HG02759 (cell line): ENCODE measurements around the gene RSPO3.
"Not testable (repeated sequence)": the region's sequence is repeated elsewhere in the genome, so short reads cannot be mapped to it uniquely, and the experiment has no call there.

Source experiments
- ATAC-seq: cut with Tn5 transposase; IDR thresholded peaks from one replicate; pipeline ENCODE4 v1.9.1; 2021; ENCODE audit warnings: mild to moderate bottlenecking, moderate library complexity; ENCODE audit not compliant: unreplicated experiment

Gene RSPO3, protein sequence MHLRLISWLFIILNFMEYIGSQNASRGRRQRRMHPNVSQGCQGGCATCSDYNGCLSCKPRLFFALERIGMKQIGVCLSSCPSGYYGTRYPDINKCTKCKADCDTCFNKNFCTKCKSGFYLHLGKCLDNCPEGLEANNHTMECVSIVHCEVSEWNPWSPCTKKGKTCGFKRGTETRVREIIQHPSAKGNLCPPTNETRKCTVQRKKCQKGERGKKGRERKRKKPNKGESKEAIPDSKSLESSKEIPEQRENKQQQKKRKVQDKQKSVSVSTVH

DNA sequence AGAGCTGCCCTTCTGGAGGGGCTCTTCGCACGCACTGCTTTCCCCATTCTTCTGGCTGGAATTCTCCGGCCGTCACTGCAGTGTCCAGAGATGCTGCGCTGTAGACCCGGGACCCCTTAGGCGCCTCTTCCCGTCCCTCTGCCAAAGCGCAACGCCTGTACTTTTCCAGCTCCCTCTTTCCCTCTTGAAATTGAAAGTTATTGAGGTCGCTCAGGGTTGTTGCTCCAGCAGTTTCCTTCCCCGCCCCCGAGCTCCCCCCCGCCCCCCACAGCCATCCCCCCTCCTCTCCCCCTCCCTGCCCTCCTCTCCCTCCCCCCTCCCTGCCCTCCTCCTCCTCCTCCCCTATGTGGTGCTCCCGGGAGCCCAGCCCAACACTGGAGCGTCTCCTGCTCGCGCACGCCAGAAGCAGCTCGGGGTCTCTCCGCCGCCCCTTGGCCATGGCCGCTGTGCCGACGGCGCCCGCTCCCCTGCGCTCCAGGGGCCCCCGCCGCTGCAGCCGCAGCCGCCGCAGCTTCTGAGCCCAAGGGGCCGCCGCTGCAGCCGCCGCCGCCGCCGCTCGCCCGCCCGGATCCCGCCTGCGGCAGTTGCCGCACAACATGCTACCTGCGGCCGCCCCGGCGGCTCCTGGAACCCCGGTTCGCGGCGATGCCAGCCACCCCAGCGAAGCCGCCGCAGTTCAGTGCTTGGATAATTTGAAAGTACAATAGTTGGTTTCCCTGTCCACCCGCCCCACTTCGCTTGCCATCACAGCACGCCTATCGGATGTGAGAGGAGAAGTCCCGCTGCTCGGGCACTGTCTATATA, at the start of gene RSPO3:
Gene RSPO3 (plus strand): TSS at position 374 of the 804 bp plus-strand sequence. CDS start 522 bp downstream, outside the sequence.
- no peak for ATAC-seq

DNA sequence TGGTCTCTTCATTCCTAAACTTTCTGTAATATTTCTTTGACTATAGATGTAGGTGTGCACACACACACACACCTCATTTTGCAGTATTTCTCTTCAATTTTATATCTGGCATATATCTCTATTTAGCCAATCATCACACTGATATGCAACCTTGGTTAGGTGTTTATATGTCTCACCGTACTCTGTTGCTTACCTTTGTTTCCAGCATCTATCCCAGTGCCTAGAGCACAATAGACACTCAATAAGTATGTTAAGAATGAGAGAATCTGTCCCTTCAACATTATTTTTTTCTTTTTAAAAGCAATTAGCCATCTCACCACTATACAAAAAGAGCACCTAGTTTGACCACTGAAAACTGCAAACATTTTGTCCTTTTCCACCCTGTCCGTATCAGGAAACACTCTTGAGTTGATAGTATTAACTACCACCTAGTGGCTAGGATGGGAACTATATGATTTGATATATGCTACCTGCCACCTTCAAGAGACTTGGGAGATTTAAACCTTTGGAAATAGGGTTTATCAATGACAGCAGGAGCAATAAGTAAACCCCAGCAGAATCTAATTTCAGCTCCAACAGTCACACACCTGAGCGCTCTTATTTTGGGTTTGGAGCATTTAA, 48.7 kb upstream of the RSPO3 start:
- peak; percentile 47 for ATAC-seq

DNA sequence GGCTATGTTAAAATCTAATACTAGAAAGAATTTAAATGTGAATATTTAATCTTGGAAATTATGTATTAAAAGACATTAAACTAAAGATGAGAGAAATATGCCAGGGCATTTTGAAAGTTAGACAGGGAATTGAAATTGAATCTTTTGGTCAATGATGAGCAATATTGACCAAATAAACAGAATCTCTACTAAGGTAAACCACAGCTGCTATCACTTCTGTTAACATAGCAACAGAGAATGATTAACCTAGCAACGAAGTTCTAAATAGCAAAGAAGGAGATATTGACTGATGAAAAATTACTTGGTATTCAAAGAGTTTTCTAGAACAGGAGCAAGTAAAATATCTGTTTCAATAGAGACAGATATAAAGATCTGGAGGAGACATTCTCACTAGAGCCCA, 45.2 kb upstream of the RSPO3 start:
- peak; percentile 79 for ATAC-seq

DNA sequence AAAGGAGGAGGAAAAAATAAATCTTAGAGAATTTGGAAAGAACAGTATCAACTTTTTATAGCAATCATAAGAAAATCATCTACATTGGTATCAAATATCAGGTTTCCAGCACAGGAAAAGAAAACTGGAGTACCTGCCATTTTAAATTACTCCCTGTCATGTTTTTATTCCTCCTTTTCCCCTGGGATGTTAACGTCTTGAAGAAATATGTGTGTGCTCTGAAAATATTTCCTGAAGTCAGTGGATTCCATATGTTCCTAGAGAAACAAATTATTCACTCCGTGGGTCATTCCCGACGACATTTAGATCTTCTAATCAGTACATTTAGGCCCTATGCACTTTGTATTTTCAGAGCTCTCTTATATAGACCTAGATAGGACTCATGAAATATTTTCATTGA, 42.0 kb upstream of the RSPO3 start:
- no peak for ATAC-seq

DNA sequence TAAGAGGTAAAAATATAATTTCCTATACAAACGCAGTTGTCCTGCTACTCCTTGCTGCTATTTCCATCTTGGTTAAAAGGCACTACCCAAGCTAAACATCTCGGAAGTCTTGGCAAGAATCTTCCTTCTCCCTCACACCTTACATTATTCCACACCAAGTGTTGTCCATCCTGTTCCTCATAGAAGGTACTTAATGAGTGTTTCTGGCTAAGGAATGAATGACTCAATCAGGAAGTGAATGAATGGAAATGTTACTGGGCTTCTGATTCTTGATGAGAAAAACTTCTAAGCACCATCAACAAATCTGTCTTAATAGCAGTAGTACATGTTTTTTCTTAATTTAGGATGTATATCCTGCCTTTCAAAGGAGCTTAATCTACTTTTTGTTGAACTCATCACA, 40.6 kb upstream of the RSPO3 start:
- no peak for ATAC-seq

DNA sequence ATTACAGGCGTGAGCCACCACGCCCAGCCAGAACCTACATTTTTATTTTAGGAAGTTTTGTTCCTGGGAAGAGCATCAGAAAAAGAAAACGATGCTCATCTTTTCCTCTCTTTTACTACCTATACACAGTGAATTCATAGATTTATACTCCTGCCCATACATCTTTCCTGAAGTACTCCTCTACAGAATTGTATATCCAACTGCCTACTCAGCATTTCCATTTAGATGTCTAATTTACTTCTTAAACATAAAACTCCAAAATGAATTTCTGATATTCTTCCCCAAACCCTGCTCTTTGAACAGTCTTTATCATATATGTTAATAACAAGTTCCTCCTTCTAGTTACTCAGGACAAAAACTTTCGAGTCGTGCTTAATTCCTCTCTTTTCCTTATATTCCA, 39.8 kb upstream of the RSPO3 start:
- no peak for ATAC-seq

DNA sequence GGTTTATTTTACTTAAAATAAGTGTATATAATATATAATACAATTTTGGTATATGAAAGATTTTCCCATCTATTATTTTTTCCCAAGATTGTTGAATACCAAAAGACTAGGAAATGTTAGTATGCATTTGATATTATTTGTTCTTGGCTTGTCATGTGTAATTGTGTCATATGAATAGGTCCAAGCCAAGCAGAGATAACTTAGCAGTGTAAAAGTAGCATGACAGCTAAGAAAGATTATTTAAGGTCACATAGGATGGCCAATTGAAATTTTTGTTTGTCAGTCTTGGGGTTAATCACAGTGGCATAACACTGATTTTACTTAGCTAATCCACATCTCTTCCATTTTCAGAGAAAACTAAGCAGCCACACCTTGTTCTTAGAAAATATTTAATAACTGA, 38.8 kb upstream of the RSPO3 start:
- no peak for ATAC-seq

DNA sequence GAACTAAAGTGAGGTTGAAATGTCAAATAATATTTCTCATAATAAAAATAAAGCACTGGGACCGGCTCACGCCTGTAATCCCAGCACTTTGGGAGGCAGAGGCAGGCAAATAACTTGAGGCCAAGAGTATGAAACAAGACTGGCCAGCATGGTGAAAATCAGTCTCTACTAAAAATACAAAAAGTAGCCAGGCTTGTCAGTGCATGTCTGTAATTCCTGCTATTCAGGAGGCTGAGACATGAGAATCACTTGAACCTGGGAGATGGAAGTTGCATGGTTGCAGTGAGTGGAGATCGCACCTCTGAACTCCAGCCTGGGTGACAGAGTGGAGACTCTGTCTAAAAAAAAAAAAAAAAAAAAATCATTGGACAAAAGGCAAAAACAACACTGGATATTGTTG, 38.4 kb upstream of the RSPO3 start:
- no peak for ATAC-seq

DNA sequence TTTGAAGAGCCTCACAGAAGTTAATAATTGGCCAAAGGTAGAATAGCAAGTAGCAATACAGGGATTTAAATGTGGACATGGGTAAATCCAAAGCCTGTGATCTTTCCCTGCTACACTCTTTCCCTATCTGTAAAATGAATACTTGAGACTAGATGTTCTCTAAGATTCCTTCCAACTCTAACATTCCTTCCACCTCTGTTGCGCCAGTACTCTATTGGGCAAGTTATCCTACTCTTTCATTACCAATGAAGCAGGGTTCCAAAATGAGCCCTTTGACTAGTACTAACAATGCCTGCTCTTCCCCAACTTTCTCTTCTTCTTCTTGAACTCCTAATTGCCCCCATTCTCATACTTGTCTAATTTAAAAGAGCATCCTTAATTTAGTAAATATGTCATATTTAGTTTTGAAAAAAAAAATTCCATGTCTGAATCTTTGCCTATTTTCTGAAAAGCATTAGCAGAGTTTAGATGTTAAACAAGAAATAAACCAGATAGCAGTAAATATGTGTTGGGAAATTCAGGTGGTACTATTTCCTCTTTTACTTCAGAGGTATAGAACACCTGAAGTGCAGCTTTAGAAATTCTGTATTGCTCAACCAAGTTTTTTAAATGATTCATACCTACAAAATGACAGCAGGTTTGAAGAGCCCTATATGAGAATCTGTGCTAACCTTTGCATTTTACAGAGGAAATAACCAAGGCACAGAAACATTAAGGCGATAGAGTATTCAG, 35.1 kb upstream of the RSPO3 start:
- no peak for ATAC-seq

DNA sequence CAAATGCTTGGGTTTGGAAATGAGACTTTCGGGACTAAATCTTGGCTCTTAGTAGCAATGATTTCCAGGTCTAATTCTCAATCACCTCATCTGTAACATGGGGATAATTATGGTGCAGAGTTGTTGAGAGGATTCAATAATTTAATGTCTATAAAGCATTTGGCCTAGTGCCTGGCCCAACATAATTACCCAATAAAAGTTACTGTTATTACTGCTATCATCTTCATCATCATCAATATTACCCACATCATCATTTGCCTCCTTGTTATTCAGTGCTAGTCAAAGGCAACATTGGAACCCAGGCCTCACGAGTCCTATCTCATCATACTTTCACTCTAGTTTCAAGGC, 34.5 kb upstream of the RSPO3 start:
- no peak for ATAC-seq

DNA sequence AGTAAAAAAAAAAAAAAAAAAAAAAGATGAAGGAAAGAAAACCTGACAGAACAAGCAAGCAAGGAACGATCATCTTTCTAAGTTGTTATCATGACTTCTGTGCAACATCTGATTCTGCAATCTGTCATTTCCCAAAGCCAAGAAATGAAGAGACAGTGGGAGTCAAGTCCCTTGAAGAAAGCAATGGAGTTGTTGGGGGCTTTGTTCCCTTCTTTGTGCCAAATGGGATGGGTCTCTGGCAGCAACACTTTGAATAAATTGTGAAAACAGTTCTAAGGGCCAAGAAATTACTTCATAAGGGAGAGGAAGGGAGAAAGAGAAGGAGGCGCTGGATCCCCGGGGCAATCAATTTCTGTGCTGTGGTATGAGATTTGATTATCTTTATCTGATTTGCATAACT, 33.3 kb upstream of the RSPO3 start:
- ATAC-seq: no peak

DNA sequence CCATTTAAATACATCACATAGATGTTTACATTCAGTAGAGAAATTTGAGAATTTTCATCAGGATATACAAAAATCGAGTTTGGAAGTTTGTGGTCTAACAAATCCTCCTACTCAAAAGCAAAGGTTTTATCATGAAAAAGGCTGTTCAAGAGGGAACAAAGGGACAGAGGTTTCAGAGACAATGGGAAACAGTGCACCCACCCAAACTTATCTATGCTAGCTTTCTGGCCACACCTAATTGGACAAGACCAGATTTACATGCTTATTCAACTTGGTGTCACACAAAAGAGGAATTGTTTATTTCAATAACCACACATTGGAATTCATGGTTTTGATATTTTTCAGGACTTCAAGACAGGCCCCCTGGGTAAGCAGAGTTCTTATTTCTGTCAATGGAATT, 28.4 kb upstream of the RSPO3 start:
- ATAC-seq: no peak

DNA sequence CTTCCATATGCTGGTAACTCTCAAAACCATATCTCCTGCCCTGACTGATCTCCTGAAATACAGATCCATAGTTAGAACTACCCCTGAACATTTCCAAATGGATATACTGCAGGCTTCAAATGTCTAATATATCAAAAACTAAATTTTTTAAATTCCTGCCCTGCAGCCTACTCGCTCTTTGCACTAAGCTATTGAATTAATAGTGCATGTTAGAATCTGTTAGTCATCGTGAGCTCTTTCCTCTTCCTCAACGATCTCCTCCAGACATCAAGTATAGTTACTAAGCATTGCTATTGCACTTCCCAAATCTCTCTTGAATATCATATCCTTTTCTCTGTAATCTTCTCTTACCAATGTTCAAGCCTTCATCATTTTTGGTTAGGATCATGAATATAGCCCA, 26.0 kb upstream of the RSPO3 start:
- ATAC-seq: no peak

DNA sequence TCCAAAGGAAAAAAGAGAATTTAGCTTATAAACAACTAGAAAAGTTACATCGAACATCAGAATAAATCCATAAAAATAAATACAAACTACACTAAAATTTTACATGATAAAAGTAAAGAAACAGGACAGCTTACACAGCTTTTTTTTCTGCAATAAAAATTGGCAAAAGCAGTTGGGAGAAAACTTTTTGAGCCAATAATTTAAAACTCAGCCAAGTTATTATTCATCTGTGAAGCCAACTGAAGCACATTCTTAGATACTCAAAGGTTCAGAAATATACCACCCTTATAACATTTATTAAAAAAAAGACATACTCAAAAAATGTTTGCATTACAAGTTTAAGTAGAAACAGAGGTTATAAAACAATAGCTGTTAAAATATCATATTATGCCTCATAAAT, 23.7 kb upstream of the RSPO3 start:
- ATAC-seq: no peak

DNA sequence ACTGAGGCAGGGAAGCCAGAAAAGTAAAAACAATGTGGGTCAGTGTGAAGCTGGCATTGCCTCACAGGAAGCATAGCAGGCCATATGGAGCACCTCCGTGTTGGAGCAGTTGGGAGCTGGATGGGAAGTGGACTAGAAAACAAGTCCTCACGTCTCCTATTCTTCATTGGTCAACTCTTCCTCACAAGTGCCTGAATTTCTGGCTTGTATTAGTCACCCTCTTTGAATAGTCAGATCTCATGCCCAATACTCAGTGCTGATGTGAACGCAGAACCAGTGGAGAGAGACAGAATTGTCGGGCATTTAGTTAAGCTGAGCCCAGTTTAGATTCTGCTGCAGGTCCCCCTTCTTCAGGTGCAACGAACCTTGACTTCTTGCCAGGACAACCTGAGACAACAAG, 22.3 kb upstream of the RSPO3 start:
- no peak for ATAC-seq

DNA sequence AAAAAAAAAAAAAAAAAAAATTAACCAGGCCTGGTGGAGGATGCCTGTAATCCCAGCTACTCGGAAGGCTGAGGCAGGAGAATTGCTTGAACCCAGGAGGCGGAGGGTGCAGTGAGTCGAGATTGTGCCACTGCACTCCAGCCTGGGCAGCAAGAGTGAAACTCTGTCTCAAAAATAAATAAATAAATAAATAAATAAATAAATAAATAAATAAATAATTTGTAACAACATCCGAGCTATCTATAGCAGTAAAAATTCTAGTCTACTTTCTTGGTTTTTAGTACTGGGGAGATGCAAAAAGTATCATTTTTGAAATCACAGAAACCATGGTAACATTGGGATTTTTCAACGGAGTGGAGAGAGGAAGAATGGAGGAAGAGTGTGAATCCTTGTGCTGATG, 21.0 kb upstream of the RSPO3 start:
- not testable (repeated sequence) for ATAC-seq

DNA sequence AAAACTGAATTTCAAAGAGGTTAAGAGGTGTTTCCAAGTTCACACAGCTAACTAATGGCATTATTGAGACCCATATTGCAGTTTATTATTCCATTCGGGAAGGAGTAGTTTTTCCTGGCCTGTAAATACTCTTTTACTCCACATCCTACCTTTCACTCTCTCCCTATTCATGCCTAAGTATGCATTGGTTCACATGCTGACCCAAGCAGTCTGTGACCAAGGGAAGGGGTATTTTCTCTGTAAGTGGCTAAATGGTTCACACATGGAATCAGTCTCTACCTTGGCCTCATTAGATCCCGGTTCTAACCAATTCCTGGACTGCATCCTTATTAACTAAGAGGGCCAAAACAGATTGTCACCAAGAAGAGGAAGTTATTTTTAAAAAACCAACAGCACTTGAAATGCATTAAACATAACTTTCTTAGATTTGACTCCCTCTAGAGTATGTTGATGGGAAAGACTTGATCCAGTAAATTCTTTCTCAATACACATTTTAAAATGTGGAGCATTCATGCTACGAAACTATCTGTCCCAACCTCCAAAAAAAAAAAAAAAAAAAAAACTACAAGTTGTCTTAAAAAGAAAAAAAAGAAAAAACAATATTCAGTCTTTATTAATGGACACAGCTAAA, 17.8 kb upstream of the RSPO3 start:
- no peak for ATAC-seq

DNA sequence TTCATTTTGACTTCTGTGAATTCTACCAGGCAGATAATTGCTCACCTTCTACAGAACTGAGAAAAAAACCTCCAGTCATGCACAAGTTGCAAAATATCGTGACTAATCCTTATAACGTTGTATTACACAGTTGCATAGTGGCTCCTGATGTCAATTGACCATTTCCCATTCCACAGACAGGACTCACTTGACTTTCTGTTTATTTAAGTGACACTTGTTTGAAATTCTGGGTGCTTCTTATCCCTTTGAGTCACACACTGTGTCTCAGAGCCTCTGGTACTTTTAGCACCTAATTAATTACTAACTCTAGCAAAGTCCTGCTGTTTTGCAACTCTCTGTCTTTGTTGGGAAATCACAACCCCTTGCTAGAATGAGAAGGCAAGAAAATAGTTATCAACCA, 16.2 kb upstream of the RSPO3 start:
- ATAC-seq: no peak

DNA sequence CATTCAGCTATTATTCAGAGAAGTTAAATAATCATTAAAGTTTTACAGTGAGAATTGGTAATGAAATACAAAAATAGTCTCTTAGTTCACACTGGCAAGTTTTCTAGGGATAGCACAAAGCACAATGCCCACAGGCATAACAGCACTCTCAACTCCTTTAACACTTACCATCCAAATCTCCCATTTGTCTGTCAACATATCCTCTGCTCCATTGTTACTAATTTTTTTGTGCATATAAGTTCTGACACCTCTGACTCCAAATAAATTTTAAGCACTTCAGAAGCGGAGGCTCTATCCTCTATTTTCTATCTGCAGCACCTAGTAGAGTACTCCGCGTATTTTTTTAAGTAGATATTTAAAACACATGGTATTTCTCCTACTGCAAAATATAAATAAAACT, 15.6 kb upstream of the RSPO3 start:
- no peak for ATAC-seq

DNA sequence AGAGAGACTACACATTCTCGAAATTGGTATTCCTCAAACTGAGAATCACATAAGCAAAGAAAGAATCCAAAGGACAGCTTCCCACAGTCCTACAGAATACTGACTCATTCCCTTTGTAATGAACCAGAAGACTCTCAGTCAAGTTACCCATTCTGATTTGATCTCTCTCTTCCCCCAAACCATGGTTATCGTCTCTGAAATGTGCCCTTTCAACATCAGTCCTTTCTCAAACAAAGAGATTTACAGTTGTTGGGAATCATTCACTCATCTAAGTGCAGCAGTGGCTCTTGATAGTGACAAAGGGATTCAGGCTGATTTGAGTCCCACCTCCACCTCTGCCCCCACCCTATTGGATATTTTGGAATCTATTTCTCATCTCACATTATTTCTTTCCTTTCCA, 15.0 kb upstream of the RSPO3 start:
- no peak for ATAC-seq

DNA sequence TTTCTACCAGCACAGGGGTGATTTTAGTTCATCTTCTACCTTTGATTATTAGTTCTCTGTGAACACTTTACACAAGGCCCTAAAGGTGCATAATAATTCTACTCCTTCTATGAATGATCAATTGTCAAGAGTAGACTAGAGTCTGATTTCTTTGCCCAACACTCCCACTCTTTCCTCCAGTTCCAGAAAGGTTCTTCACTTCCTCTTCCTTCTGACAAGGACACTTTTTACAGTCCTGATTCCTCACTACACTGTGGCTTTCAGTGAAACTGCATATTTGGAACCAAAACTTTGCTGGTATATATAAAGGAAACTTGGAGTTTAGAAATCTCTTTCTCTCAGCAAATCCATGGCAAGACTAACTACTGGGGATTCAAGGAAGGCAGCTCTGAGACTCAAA, 10.6 kb upstream of the RSPO3 start:
- ATAC-seq: no peak
